ENCODE measurements around the gene KIF12. TPM values are rescaled to one million over a fixed set of nuclear protein-coding genes. Genes with fewer than 3 reads are reported as not detected.
"Not testable (repeated sequence)": the region's sequence is repeated elsewhere in the genome, so short reads cannot be mapped to it uniquely, and the experiment has no call there.

KIF12 gene
- not detected for total RNA-seq

DNA sequence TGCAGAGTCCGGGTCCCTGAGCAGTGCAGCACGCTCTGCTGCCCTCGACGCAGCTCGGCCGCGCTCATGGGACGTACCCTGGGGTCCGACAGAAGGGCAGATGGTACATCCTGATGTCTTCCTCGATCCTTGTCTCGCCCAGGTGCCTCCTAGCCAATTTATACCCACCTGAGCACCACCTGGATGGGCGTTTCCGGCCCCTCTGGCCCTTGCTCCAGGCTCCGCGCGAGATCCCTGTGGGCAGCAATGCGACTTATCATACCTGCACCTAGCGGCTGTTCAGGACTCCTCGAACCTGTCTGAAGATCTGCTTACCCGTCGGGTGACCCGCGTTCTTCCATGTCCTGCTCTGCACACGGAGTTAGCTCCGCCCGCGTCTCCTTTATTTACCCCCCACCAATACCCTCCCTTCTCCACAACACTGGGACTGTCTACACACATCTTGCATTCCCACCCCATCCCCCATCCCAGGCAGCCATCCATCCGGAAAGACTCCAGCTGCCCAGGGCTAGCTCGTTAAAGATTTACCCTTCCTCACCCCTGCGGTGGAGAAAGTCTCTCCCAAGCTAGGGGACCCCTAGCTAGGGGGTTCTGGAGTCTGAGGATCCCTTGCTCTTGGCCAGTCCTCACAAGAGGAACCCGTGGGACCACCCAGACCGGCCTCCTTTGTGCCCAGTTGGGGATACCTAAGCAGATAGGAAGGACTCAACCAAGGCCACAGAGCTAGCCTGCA, at the start of gene KIF12:
Gene KIF12, minus strand, starts transcription at position 357 of the 733 bp plus-strand sequence. Its CDS starts 16 bp downstream, at position 341.
- DNase-seq = no peak

DNA sequence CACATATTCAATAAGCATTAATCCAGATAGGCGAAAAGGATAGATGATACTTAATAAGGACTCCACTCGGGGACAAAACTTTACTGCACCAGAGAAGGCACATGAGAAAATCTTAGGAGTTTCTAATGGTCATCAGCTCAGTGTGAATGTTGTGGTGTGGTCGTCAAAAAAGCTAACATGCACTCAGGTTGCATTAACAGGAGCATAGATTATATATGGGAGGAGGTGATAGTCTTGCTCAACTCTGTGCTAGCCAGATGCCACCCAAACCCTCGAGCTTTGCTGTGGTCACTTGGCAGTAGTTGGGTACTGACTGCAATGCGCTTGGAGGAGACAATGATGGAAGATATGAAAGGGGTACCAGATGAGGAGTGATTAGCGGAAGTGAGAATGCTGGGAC, 47.6 kb upstream of the KIF12 start:
- DNase-seq = no peak

DNA sequence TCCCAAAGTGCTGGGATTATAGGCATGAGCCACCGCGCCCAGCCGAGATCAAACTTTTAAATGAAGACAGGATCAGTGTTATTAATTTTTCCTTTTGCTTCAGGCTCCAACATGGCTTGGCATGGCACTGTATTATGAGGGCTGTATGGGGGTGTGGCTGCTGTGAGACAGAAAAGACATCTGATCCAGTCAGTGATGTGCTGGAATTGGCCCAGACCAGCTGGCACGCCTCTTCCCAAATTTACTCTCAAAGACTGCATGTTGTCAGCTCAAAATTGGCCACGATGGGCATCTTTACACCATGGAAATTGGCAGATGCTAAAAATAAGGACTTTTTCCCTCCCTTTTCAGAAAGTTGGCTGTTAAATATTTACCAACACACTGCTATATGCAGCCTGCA, 44.1 kb upstream of the KIF12 start:
- DNase-seq = no peak

DNA sequence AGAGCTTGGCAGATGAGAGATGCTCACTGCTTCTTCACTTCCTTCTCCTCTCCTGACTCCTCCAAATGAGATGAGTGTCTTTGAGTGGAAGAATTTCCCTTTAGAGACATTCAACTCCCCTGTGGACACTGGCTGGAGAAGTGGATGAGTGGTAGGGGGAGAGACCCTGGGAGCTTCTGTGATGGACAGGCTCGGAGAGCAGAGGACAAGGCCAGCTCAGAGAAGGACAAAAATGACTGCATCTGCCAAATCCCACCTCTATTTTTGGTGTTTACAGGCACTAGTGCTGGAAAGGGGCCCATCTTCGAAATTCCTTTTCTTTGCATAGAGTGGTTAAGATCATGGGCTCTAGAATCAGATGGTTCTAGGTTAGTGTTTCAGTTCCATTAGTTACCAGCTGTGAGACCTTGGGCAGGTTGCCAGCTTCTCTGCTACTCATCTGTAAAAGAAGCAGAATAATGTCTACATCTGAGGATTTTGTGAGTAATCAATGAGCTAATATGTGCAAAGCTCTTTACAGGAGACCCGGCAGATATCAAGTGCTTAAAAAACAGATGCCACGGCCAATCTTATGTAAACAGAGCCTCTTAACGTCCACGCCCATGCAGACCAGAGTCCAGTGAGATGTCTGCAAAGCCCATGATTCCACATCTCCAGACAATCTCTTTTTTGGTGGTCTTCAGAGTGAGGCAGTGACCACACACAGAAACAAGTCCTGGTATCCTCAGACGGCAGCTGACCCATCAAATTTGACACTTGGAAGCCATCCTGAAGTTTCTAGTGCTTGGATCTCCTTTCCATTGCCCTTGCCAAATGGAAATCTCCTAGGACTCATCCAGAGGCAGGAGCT, 42.7 kb upstream of the KIF12 start:
- DNase-seq = no peak

DNA sequence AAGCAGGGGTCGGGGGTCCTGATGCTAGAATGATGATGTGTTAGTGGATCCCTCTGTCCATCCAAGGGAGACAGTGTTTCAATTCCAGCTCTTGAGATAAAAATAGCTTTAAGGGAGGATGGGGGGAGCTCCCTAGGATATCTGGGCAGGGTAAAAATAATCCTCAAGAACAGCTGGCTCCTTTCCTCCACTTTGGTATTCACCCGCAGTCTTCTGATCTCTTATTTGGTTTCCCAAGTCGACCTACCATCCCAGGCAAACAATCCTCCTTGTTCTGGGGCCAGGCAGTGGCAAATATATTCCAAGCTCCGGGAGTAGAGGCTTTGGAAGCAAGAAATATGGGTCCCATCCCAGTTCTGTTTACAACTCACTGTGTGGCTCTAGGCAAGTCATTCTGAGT, 41.8 kb upstream of the KIF12 start:
- no peak for DNase-seq

DNA sequence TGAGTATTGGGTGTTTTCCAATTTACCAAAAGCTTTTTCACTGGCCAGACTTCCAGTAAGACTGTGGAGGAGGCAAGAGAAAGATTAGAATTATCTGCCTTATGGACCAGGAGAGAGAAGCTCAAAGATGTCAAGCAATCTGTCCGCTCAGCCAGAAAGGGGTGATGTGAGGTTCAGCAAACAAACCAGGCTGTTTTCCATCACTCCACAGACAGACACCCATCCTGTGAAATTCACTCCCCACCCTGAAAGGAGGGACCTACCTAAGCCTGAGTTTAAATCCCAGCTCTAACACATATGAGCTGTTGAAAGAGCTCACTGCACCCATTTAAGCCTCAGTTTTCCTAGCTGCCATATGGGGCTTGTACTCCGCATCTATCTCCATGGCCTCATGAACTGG, 41.3 kb upstream of the KIF12 start:
- DNase-seq = no peak

DNA sequence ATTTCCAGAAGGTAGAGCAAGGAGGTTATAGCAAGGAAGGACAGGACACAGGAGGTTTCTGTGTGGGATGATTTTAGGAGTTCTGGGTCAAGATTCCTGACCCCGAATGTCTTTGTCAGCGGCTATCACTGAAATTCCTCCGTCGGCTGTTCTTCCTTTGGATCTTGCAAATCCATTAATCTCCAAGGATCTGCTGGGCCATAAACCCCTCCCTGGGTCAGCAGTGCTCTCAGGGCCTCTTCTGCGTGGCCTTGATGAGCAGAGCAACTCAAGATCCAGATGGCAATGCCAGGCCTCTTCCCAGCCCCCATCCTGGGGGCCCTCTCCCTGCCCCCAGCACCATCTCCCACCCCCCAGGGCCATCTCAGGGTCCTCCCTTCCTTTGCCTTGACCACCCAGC, 40.0 kb upstream of the KIF12 start:
- no peak for DNase-seq

DNA sequence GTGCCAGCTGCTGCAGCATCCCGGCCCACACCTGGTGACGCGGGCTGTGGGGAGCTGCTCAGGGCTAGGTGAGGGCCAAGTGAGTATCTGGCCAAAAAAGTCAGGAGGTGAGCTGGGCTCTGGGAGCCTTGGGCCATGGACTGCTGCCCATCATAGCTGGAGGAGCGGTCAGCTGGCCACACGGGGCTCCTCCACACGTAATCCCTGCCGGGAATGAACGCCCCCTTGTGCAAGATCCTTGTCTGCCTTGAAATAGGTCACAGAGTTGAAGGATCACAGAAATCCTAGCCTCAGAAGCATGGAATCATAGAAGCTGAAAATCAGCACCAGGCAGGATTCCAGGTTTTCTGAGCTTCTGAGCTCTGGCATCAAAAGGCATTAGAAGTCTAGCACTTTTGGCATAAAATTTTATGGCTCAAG, 39.5 kb upstream of the KIF12 start:
- DNase-seq = no peak

DNA sequence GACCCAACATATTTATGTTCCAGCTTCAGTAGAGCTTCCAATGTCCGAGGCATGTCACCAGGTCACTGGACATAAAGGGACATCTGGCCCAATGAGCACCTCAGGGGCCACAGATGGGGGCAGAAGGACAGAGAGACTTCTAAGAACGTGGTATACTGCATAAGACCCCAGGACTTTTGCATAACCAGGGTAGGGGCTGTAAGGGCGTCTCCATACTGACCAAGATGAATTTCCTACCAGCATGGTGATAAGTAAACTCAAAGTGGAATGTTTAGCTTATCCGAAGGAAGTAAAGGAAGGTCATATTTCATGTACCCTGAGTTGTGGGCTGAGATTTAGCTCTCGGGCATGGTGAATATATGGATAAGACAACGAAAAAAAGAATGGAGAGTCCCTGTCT, 38.7 kb upstream of the KIF12 start:
- DNase-seq = no peak

DNA sequence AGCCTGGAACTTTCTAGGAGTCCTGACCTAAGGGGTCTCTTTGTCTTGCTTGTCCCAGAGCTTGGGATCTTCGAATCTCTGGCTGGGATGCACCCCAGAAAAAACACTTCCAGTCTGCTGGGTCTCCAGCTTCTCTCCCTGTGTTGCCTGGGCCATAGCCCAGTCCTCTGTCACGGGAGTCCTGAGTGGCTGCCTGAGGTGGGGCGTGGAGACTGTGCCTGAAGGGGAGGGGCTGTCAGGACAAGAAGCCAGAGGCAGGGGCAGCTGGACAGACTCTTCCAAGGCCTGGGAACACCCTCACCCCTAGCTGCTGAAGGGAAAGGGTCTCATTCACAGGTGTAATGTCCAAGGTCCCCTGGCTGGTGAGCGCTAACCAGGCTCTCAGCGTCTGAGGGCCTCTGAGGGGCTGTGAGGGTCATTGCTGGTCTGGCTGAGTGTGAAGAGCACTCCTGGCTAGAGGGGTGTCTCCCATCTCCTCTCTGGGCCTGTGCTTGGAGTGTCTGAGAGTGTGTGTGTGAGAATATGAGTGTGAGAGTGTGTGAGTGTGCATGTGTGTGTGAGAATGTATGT, 35.8 kb upstream of the KIF12 start:
- DNase-seq = no peak

DNA sequence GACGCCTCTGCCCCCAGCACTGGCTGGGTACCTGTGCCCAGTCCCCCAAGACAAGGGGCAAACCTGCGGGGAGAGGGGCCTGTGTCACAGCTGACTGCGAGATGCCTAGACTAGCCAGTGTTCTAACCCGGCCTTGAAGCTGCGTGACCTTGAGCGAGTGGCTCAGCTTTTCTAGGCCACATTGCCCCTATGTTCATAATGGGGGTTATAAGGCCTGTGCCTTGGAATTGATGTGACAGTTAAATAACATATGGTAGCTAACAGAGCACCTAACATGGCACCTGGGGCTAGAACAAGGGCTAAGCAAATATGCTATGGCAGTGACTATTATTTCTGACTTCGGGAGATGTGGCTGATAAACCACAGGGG, 33.4 kb upstream of the KIF12 start:
- DNase-seq = no peak

DNA sequence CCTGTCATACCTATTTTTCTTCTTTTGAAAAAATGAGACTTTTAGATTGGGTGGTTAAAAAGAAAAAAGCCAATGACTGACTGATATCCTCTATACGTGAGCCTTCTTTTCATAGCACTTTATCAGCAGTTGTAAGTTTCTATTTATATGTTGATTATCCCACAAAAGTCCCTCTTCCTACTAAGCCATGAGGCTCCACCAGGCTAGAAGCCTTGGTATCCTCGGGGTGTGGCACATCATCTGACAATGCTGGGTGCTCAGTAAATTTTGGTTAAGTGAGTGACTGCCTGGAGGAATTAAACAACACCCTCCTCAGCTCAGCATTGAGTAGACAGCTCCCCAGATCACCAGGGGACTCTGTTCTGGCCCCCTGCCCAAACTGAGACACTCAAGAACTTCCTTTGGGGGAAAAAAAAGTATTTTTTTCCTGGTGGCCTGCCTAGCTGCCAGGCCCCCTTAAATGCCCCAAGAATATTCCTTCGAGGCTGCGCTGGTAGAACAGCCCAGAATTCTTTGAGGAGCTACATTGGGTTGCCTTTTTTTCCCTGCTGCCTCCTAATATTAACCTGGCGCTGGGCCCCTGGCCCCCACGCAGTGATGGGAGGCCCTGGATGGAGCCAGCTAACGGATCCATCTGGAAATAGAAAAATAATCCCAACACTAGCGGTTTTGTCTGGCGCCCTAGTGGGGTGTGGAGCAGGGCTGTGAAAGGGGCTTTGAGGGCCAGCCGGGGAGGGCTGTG, 32.9 kb upstream of the KIF12 start:
- no peak for DNase-seq

DNA sequence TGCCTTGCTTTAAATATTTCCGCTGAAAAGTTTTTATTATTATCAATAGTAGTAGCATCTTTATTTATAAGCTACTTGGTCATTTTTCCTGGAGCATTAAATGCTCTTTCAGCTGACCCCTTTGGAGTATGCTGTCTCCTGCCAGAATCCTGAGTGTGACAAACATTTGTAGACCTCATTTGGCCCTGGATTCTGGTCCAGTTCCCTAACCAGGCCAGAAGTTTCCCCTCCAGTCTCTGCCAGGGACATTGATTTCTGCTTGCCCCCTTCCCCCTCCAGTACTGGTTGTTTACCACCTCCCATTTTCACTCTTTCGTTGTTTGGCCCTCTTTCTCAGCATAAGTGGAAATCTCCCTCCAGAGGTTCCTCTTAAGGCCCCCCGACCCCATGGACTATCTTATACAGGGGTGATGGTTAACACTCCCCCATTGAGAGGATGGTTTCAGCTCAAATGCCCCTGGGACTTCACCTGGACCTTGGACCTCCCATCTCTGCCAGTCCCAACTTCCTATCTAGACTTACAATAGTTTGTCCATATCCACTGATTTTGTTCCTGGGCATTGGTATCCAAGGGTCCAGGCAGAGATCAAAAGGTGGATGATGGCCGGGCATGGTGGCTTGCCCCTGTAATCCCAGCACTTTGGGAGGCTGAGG, 31.7 kb upstream of the KIF12 start:
- DNase-seq = no peak

DNA sequence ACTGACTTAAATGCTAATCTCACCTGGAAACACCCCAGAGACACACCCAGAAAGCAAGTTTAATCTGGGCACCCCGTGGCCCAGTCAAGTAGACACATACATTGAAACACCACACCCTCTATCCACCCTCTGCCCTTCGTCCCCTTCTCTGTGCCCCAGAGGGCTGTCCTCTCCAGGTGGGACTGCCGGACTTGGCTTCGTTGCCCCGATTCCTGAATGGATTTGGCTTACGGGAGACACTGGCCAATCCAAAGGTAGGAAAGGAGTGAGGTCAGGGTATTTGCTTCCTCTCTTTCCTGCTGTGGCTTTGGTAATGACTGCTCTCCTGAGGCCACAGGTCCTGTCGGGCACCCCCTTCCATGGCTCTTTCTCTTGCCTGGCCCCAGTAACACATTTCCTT, 31.0 kb upstream of the KIF12 start:
- DNase-seq = no peak

DNA sequence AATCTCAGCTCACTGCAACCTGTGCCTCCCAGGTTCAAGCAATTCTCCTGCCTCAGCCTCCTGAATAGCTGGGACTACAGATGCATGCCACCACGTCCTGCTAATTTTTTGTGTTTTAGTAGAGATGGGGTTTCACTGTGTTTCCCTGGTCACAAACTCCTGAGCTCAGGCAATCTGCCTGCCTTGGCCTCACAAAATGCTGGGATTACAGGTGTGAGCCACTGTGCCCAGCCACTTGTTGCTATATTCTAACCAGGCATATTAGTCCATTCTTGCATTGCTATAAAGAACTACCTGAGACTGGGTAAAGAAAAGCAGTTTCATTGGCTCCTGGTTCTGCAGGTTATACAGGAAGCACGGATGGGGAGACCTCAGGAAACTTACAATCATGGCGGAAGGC, 29.7 kb upstream of the KIF12 start:
- DNase-seq = not testable (repeated sequence)

DNA sequence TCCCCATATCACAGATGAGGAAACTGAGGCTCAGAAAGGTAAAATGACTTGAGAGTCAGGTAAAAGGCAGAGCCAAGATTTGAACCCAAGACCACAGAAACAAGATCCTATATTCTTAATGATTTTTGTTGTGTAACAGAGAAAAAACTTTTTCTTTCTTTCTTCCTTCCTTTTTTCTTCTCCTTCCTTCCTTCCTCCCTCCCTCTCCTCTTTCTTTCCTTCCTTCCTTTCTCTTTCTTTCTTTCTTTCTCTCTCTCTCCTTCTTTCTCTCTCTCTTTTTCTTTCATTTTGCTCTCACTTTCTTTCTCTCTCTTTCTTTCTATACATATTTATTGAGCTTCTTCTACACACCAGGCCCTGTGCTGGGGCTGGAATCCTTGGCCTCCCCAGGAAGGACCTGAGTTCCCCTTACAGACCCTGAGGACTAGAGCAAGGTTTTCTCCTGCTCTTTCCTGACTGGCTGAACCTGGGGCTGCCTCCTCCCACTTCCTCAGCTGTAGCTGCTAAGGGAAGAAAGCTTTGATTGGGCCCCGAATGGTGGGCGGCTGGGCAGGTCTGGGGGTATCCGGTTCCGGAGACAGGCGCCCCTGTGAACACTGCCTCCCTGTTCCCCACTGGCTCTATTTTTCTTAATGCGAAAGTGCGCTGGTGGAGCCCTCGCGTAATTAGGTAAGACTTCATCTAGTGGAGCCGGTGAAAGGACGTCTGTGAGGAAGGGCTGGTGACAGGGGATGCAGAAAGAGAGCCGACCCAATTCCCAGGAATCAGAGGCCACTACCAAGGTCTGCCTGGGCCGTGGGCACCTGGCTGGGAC, 27.4 kb upstream of the KIF12 start:
- DNase-seq = no peak

DNA sequence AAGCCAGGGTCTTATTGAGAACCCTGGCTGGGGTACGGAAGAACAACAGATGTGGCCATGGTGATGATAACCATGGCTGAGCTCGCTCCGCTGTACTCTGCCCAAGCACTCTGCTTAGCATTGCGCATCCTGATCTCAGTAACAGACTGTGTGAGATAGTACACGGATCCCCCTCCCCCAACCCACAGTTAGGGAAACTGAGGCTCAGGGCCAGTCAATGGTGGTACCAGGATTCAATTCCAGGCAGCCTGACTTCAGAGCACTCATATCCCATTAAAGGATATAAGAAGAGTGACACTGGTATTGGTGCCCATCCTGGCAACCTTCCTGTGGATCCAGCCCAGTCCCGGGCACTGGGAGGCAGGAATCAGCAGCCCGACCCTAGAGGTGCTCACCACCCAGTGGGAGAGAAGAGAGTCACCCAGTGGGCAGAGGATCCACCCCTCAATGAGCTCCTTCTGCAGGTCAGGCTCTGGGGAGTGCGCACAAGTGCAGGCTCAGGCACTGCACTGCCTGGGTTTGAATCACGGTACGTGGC, 26.5 kb upstream of the KIF12 start:
- DNase-seq = no peak

DNA sequence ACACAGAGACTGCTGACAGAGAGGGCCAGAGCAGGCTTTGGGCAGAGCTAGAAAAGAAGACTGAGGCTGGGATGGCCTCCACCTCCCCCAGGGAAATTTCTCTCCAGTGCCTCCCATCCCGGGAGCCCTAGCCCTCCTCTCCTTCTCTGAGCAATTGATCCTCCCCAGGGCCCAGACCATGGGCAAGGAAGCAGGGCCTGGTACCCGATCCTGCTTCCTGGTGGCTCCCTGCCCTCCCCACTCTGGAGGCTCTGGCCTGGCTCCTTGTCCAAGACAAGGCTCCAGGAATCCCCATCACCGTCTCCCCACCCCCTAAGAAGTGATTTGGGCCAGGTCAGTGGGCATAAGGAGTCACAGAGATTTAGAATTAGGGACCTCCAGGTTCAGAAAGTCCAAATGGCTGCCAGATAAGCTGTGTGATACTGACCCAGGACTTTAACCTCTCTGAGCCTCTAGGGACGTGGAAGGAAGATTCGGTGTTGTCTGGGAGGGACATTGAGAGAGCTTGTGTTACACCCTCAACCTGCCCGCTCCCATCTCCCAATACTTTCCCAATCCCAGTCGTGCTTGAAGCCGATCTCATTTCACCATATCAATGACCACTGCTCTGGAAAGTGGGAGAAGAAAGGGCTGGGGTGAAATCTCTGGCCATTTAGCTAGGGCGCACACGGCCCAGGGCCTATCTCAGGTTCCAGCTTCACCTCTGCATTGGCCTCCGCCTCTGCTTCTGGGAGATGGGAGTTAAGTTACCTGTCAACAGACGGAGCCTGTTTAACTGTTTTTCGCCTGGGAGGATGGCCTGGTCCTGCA, 25.8 kb upstream of the KIF12 start:
- no peak for DNase-seq

DNA sequence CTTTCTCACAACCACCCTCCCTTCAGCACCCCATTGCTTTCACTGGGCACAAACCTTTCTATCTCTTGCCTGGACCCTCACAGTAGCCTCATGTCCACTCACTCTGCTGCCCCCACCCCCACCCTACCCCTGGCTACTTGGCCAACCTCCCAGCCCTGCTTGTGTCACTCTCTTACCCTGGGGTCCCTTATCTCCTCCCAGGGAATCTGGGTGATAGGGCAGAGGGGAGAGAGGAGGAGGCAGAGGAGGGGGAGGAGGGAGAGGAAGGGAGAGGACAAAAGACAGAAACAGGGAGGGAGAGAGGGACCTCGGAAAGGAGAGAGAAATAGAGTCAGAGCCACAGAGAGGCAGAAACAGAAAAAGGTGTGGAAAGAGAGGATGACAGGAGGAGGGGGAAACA, 25.0 kb upstream of the KIF12 start:
- DNase-seq = no peak
